Adrenal gland (tissue), 12 donors: ENCODE results near the gene RINL. TPM values are rescaled to one million over a fixed set of nuclear protein-coding genes. Genes with fewer than 3 reads are reported as not detected.

ENCODE experiments used
- DNase-seq, 7 donors: peaks; one replicate each; pipeline ENCODE4 v3.0.0-alpha.2; 2019 to 2020
- H3K27ac ChIP-seq, 5 donors: fragments of 200-600 bp; sonication (generic) in 4 of 5; 1 replicate in 3 of 5; 2 replicates in 2 of 5; pipeline versions ENCODE4 v1.5.1 to v1.8.0; 2016 to 2020; ENCODE audit warnings: mild to moderate bottlenecking in 1 of 5
- H3K27me3 ChIP-seq: fragments of 200-600 bp; 2 replicates; pipeline ENCODE4 v1.8.0; 2021
- H3K36me3 ChIP-seq, 2 donors: fragments of 200-600 bp; replicated peaks in 1 of 2; 1 replicate in 1 of 2; 2 replicates in 1 of 2; pipeline versions ENCODE4 v1.5.1 to v1.8.0; 2018 to 2022
- H3K4me1 ChIP-seq, 2 donors: fragments of 200-600 bp; replicated peaks in 1 of 2; 1 replicate in 1 of 2; 2 replicates in 1 of 2; pipeline versions ENCODE4 v1.5.1 to v1.8.0; 2018 to 2021
- H3K4me3 ChIP-seq, 4 donors: fragments of 200-600 bp; sonication (generic) in 3 of 4; one replicate each; pipeline ENCODE4 v1.5.1; 2016 to 2018
- H3K9me3 ChIP-seq, 3 donors: fragments of 200-600 bp; sonication (generic) in 1 of 3; replicated peaks in 1 of 3; 1 replicate in 2 of 3; 2 replicates in 1 of 3; pipeline versions ENCODE4 v1.5.1 to v1.8.0; 2016 to 2021
- CTCF ChIP-seq, 6 experiments: fragments of 450-650 bp in 4 of 6; fragments of 200-600 bp in 2 of 6; sonication (generic) in 1 of 6; IDR thresholded peaks; 1 replicate in 5 of 6; 2 replicates in 1 of 6; pipeline versions ENCODE4 v1.5.1 to v1.8.0; 2016 to 2021; ENCODE audit warnings: antibody characterized with exemption in 6 of 6, mild to moderate bottlenecking in 2 of 6, moderate library complexity in 1 of 6
- POLR2A ChIP-seq, 2 donors: fragments of 450-650 bp; IDR thresholded peaks; one replicate each; pipeline ENCODE4 v1.6.1; 2017; ENCODE audit warnings: antibody characterized with exemption in 2 of 2, mild to moderate bottlenecking in 2 of 2, moderate library complexity in 1 of 2
- WGBS, 4 donors: extraction: QIAGEN DNeasy Blood & Tissue Kit in 2 of 4; methylation state at CpG; one replicate each; pipeline versions ENCODE4 v1.1.5 to v1.1.7; 2013 to 2017; 5-methylcytosine and 5-hydroxymethylcytosine counted together
- intact Hi-C, 2 donors: fragments of 100-400 bp; cut with DNase I; formaldehyde crosslinking; loops; one replicate each; pipeline versions ENCODE4 v1.14.1 to v1.15.0; 2022 to 2023
- polyA plus RNA-seq, 3 donors: library from polyadenylated mRNA; stranded (reverse); fragments of 200-250 nt in 2 of 3; fragments of 350-450 nt in 1 of 3; fragmentation: Illumina TruSeq in 1 of 3; extraction: RNeasy Lipid Tissue Mini Kit (QIAGEN cat#74804) in 1 of 3; gene quantifications; one replicate each; pipeline ENCODE4 v1.2.3, GENCODE V29; 2013 to 2014
- total RNA-seq, 9 donors: library from RNA; depleted of rRNA in 4 of 9; stranded (reverse); fragments of >200 nt in 4 of 9; fragments of 120-200 nt in 1 of 9; fragmentation: NEBNext Ultra II Directional in 1 of 9; extraction: Animal tissue kit (Norgen Biotek cat#: 25700) in 1 of 9; gene quantifications; one replicate each; pipeline versions ENCODE4 v1.1.0 to v1.2.4, GENCODE V29; 2013 to 2023
- donor health status: healthy with polysubstance abuse.
- donor health status: Bipolar disorder and iron deficiency.
- donor health status: DM: yes; HTN: yes; CAD: no.
- donor health status: DM: no; HTN: no; CAD: no.
- donor health status: DM: no; HTN: no; CAD: no.
- donor health status: DM: yes; HTN: yes; CAD: no.

The RINL gene
- total and polyA plus RNA-seq, 12 donors = 0.54 to 24.1 (median 4.9) TPM

GRCh38 chr19:38892841-38893240 lies 14.8 kb upstream of the RINL start:
- H3K27ac ChIP-seq = peak overlapping the region in 3 of 5 donors; percentile 46 to 75 (median 48)
- no peaks in the 10 kb centered on the region for H3K9me3 ChIP-seq
- peaks cover 6 to 14% of the 10 kb centered on the region in 2 donors for H3K4me1 ChIP-seq
- DNase-seq = peak in 2 of 7 donors; percentile 32 to 39
- 61 to 66% (median 65%) methylated on average over 4 to 5 of the region's 5 CpGs for WGBS, 4 donors
- TF ChIP-seq POLR2A (IDR thresholded peaks at IDR 0.05) = no peak
- TF ChIP-seq CTCF (IDR thresholded peaks at IDR 0.05) = no peak
- intact Hi-C loops = no loop called here
- H3K4me3 ChIP-seq = peak overlapping the region in 1 of 4 donors; percentile 35
- H3K36me3 ChIP-seq = peaks cover 0 to 36% of the 10 kb centered on the region in 2 donors
- H3K27me3 ChIP-seq = no peaks in the 10 kb centered on the region

GRCh38 chr19:38891771-38892170 lies 13.7 kb upstream of the RINL start:
- no peak overlapping the region for H3K27ac ChIP-seq
- intact Hi-C loops = no loop called here
- no peak for DNase-seq
- no peaks in the 10 kb centered on the region for H3K9me3 ChIP-seq
- H3K27me3 ChIP-seq = no peaks in the 10 kb centered on the region
- H3K4me1 ChIP-seq = peaks cover 6 to 10% of the 10 kb centered on the region in 2 donors
- peaks cover 0 to 36% of the 10 kb centered on the region in 2 donors for H3K36me3 ChIP-seq
- WGBS, 4 donors = 88 to 95% (median 89%) methylated on average over 4 to 6 of the region's 6 CpGs
- no peak for TF ChIP-seq POLR2A (IDR thresholded peaks at IDR 0.05)
- TF ChIP-seq CTCF (IDR thresholded peaks at IDR 0.05) = no peak
- no peak overlapping the region for H3K4me3 ChIP-seq

GRCh38 chr19:38890686-38891085 lies 12.6 kb upstream of the RINL start:
- intact Hi-C loops = no loop called here
- Histone ChIP-seq H3K27me3 (no peaks in the 10 kb centered on the region), H3K4me3 (no peak overlapping the region), H3K36me3 (peaks cover 0 to 36% of the 10 kb centered on the region in 2 donors), H3K27ac (no peak overlapping the region), H3K4me1 (peaks cover 10 to 13% of the 10 kb centered on the region in 2 donors), H3K9me3 (no peaks in the 10 kb centered on the region)
- no peak for DNase-seq
- TF ChIP-seq POLR2A (IDR thresholded peaks at IDR 0.05) = no peak
- no peak for TF ChIP-seq CTCF (IDR thresholded peaks at IDR 0.05)

- H3K9me3 ChIP-seq = no peaks in the 10 kb centered on the region
- DNase-seq = no peak
- peaks cover 0 to 36% of the 10 kb centered on the region in 2 donors for H3K36me3 ChIP-seq
- intact Hi-C loops = no loop called here
- no peak overlapping the region for H3K4me3 ChIP-seq
- H3K27ac ChIP-seq = no peak overlapping the region
- H3K27me3 ChIP-seq = no peaks in the 10 kb centered on the region
- 85 to 99% (median 92%) methylated on average over 5 to 8 of the region's 8 CpGs for WGBS, 4 donors
- TF ChIP-seq POLR2A (IDR thresholded peaks at IDR 0.05) = no peak
- no peak for TF ChIP-seq CTCF (IDR thresholded peaks at IDR 0.05)
- H3K4me1 ChIP-seq = peaks cover 10 to 13% of the 10 kb centered on the region in 2 donors
Observed at GRCh38 chr19:38889803-38890202, 11.7 kb upstream of the RINL start.
